Activated CD8-positive, alpha-beta memory T cell treated with anti-CD3 and anti-CD28 coated beads, Interleukin-2, amount 50 U/mL, for 1 hour (primary cell): Measurements from ENCODE around the gene NMS.
A peak's percentile ranks its signal among the peaks of the same experiment; 100 is the strongest.
"Not testable (repeated sequence)": the region's sequence is repeated elsewhere in the genome, so short reads cannot be mapped to it uniquely, and the experiment has no call there.

Experiments used
- DNase-seq: peaks from one replicate; pipeline ENCODE4 v3.0.0-alpha.2; 2020; ENCODE audit errors: extremely low read depth

Gene NMS, protein sequence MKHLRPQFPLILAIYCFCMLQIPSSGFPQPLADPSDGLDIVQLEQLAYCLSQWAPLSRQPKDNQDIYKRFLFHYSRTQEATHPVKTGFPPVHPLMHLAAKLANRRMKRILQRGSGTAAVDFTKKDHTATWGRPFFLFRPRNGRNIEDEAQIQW

DNA sequence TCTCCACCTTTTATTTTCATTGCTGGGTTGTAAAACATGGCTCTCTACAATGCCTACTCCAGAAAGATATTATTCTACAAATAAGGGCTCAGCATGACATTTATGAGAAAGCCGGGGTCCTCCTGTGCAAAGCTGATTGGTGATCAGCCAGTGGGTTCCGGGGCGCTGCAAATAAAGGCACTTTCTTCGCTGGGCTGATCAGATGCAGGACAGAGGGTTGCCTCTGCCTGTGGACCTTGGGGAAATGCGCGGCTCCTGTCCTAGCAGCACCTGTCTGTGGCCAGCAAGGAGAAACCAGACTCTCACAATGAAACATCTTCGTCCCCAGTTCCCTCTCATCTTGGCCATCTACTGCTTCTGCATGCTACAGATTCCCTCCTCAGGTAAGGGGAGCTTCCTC lies at the start of gene NMS:
Gene NMS, plus strand, starts transcription at position 301 of the 400 bp plus-strand sequence. Its CDS starts 7 bp downstream, at position 308.
- DNase-seq, result no peak

DNA sequence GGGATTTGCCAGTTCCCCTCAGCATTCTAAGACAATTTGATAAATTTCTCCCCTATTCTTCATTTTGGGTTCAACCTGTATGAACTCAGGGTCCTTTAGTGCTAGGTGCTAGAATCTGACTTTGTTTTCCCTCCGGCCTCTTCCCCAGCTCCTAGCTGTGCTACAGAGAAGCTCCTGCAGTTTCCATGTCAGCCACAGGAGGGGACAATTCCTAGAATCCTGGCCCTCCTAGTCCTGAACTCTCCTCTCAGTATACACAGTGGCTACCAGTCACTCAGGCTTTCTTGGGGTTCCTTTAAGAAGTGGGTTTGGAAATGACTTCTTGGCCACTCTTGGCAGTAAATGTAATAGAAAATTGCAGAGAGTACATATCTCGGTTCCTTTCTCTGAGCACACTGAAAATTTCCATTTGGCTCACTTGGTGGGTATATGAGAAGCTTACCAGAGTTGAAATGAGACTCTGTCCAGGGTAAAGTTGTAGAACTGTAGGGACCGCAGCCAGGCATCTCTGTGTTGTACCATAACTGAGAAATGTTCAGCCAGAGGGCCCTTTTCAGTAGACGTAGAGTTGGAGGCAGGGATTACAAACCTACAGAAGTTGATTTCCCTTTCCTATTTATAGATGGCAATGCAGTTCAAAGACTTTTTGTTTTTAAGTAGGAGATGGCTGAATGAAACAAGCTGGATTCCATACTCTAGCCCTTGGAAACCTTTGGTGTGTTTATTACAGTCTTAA lies 47.8 kb upstream of the NMS start:
- no peak for DNase-seq

DNA sequence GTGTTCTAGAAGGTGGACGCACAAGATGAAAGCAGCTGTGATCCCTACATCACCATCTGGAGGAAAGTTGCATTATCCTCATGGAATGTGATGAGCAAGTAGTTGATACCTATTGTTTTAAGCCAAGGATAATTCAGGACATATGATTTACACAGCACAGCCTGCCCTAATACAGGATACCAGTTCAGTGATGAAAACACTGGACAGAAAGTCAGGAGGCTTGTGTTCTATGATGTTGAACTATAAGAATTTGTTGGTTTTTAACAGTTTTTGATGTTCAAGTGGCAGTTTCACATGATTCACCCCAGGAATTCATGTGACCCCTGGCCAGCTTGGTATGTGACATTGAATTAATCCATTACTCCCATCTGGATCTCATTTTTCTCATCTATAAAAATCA lies 46.7 kb upstream of the NMS start:
- DNase-seq, result no peak

DNA sequence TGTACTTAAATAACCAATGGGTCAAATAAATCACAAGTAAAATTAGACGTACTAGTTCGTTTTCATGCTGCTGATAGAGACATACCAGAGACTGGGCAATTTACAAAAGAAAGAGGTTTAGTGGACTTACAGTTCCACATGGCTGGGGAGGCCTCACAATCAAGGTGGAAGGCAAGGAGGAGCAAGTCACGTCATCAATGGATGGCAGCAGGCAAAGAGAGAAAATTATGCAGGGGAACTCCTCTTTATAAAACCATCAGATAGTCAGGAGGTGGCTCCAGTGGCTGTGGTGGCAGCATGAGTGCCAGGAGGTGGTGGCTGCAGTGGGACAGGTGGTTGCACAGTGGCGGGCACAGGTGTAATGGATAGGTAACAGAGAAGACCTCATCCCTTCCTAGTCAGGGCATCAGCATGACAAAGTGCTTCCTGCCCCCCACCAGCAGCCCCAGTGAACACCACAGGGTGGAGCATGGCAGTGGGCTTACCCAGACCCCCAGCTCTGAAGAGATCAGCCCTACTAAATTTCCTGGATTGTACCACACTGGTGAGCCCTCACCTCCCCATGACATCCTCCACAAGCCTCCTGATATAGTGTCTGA lies 45.9 kb upstream of the NMS start:
- DNase-seq, result no peak

DNA sequence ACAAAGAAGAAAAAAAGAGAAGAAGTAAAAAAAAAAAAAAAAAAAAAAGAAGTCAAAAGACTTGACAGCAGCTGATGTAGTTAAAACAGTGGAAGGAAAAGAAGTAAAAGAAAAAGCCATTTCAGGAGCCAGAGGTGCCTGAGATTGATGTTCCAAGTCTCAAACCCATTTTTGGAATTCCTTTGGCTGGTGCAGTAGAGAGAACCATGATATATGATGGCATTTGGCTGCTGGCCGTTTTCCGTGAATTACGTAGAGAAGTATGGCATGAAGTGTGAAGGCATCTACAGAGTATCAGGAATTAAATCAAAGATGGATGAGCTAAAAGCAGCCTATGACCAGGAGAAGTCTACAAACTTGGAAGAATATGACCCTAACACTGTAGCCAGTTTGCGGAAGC lies 45.2 kb upstream of the NMS start:
- no peak for DNase-seq

DNA sequence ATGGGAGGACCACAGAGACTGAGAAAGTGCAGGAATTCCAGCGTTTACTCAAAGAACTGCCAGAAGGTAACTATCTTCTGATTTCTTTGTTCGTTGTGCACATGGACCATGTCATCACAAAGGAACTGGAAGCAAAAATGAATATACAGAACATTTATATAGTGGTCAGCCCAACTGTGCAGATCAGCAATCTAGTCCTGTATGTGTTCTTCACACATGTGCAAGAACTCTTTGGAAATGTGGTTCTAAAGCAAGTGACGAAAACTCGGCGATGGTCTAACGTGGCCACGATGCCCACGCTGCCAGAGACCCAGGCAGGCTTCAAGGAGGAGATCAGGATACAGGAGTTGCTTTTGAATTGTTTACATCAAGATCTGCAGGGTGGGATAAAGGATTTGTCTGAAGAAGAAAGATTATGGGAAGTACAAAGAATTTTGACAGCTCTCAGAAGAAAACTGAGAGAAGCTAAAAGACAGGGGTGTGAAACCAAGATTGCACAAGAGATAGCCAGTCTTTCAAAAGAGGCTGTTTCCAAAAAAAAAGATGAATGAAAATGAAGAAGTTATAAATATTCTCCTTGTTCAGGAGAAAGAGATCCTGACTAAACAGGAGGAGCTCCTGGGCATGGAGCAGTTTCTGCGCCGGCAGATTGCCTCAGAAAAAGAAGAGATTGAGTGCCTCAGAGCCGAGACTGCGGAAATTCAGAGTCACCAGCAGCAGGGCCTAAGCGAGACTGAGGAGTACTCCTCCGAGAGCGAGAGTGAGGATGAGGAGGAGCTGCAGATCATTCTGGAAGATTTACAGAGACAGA lies 44.5 kb upstream of the NMS start:
- no peak for DNase-seq

DNA sequence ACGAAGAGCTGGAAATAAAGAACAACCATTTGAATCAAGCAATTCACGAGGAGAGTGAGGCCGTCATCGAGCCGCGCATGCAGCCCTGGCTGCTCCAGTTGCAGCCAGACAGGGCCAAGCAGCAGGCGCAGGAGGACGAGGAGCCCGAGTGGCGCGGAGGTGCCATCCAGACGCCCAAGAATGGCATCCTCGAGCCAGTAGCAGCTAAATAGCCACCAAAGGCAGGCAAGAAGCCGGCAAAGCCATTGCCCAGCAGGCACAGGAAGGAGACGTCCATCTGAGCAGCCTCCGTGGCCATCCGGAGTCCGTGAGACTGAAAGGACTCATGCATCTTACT lies 43.9 kb upstream of the NMS start:
- DNase-seq, result no peak

DNA sequence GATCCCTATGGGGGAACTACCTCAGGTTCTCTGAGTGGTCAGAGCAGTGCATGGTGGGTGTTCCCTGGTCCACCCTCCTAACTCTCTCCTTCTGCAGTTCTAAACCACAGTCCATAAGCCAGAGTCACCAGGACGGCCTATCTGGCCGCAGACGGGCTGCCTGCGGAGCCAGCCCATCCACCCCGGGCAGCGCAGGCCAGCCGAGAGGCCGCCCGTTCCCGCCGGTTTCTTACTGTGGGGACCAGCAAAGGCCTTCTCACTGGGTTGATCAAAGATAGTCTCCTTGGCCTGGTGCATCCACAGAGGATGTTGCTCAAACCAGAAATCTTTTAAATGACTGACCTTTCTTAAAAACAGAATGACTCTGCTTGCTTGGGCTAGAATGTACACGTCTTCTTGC lies 43.2 kb upstream of the NMS start:
- no peak for DNase-seq

DNA sequence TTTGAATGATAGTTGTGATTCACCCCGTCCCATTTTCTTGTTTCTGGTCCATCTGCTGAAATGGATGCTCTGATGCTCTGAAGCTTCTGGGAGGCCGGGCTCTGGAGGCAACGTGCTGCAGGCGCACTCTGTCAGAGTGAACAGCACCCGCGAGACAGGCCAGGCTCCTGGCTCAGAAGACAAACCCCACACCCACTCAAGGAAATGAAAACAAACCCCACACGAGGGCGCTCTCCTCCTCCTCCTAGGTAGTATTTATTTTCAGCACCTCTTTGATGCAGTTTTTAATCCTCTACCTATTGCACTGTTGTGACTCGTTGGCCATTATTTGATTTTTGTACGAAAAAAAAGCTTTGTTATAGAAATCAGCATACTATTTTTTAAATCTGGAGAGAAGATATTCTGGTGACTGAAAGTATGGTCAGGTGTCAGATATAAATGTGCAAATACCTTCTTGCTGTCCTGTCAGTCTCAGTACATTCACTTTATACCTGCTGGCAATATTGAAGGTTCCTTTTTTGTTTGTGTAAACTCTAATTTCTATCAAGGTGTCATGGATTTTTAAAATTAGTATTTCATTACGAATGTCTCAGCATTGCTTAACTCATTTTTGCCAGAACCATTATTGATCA lies 42.5 kb upstream of the NMS start:
- peak; percentile 25 for DNase-seq

DNA sequence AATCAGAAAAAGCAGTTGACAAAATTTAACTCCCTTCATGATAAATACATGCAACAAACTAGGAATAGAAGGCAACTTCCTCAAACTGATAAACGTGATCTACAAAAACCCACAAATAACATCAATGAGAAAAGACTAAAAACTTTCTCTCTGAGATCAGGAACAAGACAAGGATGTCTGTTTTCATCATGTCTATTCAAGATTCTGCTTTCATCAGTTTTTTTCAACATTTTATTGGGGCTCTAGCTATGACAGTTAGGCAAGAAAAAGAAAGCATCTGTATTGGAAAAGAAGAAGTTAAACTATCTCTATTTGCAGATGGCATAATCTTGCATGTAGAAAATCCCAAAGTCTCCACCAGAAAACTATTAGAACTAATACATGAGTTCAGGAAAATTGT lies 40.6 kb upstream of the NMS start:
- DNase-seq, result no peak

DNA sequence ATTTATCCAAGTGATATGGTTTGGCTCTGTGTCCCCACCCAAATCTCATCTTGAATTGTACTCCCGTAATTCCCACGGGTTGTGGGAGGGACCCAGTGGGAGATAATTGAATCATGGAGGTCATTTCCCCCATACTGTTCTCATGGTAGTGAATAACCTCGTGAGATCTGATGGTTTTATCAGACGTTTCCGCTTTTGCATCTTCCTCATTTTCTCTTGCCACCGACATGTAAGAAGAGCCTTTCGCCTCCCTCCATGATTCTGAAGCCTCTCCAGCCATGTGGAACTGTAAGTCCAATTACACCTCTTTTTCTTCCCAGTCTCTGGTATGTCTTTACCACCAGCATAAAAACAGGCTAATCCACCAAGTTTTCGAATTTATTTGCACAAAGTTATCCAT lies 32.5 kb upstream of the NMS start:
- DNase-seq, result no peak

DNA sequence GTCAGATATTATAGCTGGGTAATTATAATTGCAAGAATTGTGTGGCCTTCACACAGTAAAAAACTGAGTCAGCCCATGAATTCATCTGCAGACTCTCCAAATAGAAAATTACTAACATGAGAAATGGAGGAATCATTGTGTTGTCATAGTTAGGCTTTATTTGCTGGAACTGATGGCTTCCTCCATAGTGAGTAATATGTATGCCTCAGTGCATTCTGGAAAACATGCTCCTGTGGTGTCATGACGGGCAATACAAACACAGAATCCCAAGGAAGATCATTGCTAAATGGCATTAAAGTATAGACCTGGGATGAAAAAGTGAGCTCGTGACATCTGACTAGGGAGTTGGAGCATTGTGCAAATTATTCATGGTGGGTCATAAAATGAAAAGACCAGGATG lies 23.6 kb upstream of the NMS start:
- DNase-seq, result no peak

DNA sequence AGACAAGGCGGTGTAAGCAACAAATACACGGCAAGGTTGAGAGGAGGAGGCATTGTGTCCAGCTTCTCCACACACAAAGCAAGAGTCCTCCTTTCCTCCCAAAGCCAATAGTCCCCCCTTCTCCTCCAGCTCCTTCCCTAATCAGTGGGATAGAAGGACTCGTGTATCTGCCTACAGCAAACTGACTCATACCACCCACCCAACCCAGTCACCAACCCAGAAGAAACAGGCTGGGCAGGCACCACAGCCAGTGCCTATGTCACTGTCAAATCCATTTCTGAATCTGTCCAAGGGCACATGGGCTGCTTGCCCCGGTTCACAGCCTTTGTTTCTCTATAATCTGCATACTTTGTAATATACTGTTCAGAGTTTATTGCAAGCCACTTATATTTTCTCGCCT lies 19.2 kb upstream of the NMS start:
- no peak for DNase-seq

DNA sequence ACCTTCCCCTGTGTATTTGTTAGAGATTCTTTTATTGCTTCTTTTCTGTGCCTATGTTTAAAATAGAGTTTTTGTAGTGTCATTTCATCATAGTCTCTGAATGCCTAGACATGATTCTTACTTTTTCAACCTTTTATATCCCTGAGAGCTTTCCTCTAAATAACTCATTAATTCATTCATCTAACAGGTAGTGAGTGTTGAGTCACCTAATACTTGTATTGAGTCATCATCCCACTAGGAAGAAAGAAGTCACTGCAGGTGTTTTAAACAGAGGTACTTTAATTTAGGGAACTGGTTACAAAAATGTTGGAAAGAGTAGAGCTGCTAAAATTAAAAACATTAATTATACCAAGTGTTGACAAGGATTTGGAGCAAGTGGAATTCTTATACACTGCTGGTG lies 18.5 kb upstream of the NMS start:
- no peak for DNase-seq

DNA sequence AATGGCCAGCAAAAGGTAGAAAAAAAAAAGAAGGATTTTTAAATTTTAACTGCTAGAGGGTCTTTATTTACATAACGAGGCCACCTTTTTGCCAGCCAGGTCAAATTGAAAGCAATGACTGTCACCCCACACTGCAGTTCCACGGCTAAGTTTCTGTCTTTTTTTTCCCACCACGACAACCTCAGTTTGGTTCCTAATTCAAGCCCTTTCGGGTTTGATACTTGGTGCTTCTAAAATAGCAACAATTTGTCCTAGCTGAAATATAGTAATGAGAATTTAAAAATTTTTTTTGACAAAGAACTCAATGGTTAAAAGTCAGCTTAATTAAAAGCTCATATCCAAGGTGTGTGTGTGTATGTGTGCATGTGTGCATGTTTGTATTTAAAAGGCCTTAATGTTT lies 16.4 kb upstream of the NMS start:
- DNase-seq, result no peak

DNA sequence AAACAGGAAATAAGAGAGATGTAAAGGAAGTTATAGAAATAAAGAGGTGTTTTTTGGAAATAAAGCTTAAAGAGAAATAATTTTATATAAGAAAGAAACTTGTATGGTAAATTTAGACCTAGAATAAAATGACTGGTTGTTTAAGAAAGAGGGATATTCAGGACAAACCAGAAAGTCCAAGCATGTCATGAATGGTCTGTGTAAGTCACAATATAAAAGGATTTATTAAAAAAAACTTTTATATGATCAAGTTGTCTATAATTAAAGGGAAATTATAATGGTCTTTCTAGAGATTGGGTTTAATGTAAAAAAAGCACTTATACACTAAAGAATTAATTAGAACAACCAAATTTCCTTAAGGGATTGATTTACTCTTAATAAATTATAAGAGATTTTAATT lies 13.9 kb upstream of the NMS start:
- not testable (repeated sequence) for DNase-seq

DNA sequence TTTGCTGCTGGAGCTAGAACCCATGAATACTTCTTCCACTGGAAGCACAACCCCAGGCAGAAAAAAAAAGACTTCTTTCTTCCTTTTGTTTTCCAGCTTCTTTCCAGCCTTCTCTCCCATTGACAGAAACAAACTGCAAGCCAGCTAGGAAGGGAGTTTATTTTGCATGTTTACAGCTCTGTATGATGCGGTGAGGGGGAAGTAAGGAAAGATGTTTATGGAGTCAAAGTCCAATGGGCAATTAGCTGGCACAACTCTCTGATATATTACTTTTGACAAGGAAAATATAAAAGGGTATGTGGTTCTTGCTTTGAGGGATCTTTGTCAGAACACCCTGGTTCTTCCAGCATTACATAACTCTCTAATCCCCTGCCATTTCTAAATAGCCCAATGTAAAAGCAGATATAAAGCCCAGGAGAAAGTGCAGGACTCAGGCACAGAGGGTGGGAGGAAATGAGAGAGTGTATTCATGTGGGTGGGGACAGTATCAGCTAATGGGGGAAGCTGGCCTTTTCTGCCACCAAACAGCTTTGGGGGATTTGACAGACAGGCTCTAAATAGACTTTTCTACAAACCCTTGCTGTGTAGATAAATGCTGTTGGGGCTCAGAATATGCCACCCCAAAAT lies 9.3 kb upstream of the NMS start:
- no peak for DNase-seq

DNA sequence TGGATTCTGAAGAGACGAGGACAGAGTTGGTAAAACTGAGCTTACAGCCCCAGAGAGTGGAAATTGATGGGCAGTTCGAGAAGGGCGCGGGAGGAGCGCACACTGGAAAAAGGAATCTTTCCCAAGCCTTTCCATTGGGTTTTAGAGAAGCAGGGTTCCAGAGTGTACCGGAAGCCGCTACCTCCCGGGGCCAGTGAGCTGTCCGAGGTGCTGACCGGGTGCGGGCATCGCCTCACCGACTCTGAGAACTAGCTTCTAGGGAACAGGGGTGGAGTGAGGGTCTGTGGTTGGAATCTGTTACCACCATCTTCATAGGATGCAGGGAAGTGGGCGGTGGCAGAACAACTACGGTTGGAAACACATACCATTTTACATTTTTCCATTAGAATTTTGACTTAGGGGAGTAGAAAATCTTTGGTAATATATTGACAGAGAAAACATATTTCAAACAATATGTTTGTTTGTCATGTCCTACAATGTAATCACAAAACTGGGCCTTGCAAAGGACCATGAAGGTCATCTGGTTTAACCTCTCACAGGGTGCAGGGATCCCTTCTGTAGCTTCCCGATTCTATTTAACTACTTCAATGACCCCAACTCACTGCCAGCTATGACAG lies 724 bp downstream of the NMS start:
- no peak for DNase-seq

DNA sequence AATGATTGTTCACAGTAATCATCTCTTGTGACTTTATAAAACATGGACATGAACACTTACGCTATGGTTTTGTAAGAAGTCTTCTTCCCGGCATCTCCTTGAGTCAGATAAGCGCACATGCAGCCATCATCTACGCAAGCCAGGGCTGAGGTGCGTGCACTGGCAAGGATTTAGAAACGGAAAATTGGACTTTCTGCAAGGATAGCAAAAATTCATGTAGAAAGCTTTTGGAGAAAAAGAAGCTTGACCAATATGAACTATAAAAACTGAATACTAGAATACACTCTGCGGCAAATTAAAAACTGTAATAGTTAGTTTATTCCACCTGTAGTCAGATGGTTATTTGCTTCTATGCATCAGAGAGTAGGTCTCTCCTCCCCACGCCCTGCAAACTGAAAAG lies 6.3 kb downstream of the NMS start:
- DNase-seq, result no peak

DNA sequence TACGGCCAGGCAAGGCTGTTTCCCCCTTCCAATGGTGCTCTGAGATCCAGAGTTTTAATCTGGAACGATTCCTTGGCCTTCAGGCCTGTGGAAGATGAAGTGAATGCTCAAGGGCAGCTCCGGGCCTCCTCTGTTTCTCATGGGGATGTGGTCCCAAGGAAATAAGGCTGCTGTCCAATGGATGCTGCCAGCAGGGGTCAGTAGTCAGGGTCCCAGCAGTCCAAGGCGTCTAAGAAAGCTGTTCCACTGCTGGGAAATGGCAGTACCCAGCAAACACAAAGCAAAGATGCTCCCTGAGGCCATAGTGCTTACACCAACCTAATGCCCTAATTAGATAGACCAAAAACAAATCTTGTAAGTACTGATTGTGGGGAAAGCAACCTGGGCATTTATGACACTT lies 12.5 kb downstream of the NMS start:
- no peak for DNase-seq

DNA sequence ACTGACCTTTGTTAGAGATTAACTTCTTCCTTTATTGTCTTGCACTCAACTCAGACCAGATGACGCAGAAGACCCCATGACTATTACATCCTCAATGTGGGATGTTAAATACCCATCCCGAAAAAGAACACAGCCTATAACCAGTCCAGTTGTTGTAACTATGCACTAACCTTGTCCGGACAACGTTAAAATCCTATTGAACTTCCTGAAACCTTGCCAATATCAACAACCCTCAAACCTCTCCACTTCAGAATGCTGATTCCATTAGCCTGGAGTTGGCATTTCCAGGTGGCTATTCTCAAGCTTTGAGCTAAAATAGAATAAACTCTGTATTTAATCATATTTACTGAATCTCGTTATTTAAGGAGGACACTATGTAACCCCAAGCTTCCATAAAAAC lies 13.6 kb downstream of the NMS start:
- no peak for DNase-seq
